NCI-H82 treated with DMSO at 0.1 percent for 48 hours (cell line): Measurements from ENCODE around the gene KRTAP5-10.
"Not testable (repeated sequence)": the region's sequence is repeated elsewhere in the genome, so short reads cannot be mapped to it uniquely, and the experiment has no call there.

Experiments
- DNase-seq: peaks from one replicate; lab custom pipeline; 2025; ENCODE audit not compliant: unreplicated experiment; lab: John Stamatoyannopoulos, UW

The KRTAP5-10 gene

DNA sequence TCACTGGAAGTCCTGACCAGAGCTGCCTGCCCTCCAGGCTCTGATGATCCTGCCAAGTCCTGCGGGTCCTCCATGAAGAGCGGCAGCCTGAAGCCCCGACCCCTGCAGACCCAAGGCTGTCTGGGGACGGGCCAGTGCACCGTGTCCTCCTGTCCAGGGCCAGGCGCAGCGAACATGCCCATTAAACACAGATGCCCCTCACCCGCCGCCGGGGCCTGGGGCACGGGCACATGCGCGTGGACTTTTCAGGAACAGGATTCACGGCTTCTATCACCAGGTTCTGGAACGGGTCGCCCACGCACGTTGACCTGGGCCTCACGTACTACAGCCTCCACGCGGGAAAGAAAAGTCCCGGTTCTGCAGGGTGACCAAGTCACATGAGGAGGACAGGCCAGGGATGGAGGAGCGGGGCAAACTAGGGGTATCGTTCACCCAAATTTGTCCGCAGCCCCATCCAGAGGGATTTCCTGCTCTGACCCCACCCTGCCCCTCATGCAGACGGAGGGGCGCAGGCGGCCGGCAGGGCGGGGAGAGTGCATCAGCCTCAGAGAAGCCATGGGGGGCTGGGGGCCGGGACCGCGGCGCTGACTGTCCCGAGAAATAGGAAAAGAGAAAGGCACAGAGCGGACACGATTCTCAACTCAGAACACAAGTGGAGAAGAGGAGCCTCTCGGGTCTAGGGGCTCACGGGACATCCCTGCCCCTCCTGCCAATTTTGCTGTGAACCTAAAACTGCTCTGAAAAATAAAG lies 5.9 kb downstream of the KRTAP5-10 start:
- DNase-seq = not testable (repeated sequence)

DNA sequence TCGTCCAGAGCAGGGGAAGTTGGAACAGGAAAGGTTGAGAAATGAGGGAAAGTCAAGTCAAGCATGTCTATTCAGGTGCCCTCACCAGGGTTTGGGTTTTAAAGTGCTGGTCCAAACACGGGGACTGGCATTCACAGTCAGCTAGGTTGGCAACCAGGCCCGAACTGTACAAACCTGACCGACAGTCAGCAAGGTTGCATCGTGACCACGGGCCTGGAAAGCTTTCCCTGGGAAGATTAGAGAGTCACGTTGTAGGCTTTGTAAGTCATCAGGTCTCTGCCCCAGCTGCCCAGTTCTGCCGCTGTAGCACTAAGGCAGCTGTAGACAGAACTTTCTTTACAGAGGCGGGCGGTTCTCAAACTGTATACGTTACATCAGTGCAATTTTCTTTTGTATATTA lies 7.4 kb downstream of the KRTAP5-10 start:
- DNase-seq = no peak

GRCh38 chr11:71574418-71574817 lies 9.1 kb downstream of the KRTAP5-10 start:
- no peak for DNase-seq

DNA sequence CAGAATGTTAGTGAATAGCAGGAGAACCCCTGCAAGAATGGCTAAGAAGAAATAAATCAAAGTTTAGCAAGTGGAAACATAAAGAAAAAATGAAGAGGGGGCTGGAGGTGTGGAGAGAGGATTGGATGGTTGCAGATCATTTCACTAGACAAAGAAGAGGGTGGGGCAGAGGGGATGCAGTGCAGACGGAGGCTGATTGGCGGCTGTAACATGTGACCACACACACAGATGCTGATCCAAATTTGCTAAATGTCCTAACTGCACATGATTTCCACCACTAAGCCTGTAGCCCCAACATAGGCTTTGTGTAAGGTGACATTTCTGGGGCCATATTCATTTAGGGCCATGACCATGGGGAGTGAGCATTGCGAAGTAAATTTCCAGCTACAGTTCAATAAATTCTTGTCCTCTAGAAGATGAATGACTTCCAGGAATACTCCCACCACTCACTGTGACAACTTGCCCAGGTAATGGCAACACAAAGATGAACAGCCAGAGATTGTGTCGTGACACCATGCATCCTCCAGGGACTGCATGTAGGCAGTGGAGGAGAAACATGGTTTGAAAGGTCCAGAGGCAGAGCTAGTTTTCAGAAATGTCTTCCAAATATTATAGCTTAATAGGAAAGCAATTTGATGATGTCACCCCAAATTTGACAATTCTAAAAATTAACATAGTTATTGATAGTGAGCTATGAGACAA lies 10.5 kb downstream of the KRTAP5-10 start:
- DNase-seq = no peak

DNA sequence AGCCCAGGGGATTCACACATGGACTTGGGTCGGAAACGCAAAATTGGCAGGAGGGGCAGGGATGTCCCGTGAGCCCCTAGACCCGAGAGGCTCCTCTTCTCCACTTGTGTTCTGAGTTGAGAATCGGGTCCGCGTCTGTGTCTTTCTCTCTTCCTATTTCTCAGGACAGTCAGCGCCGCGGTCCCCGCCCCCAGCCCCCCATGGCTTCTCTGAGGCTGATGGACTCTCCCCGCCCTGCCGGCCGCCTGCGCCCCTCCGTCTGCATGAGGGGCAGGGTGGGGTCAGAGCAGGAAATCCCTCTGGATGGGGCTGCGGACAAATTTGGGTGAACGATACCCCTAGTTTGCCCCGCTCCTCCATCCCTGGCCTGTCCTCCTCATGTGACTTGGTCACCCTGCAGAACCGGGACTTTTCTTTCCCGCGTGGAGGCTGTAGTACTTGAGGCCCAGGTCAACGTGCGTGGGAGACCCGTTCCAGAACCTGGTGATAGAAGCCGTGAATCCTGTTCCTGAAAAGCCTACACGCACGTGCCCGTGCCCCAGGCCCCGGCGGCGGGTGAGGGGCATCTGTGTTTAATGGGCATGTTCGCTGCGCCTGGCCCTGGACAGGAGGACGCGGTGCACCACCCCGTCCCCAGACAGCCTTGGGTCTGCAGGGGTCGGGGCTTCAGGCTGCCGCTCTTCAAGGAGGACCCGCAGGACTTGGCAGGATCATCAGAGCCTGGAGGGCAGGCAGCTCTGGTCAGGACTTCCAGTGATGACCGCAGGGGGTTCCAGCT lies 11.5 kb downstream of the KRTAP5-10 start:
- DNase-seq = not testable (repeated sequence)

- no peak for DNase-seq
These were observed 12.2 kb downstream of the KRTAP5-10 start for GRCh38 chr11:71577469-71578004.

- not testable (repeated sequence) for DNase-seq
These were observed 14.2 kb downstream of the KRTAP5-10 start for GRCh38 chr11:71579513-71579912.

DNA sequence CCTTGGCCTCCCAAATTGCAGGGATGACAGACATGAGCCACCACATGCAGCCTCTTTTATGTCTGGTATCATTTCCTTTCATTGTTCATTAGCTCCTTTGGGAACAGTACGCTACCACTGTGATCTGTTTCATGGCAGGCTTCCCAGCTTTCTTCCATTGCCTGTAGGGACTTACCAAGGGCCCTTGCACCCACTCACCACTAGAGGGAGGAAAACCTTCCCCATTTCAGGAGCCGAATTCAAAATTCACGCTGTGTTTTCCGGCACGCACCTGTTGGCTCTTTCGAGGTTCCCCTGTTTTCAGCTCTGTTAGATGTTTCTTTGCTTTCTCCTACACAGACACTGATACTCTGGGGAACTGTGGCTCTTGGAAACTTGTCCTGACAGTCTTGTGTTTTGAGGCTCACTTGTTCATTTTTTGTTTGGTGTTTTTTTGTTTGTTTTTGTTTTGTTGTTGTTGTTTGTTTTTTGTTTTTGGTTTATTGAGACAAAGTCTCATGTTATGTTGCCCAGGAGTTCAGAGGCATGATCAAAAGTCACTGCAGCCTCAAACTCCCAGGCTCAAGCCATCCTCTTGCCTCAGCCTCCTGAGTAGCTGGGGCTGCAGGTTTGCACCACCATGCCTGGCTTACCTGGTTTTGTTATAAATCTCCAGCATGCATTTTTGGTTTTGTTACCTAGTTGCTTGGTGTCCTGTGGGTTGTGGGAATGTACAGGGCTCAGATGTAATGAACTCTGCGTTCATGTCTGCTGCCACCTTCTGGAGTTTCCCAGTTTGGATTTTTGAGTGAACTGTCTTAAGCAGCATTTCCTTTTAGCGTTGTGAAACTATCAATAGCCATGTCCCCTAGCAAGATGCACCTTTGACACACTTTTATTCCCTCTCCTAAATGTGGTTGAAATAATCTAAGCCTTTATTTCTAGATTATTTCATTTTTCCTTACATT lies 15.0 kb downstream of the KRTAP5-10 start:
- no peak for DNase-seq

- DNase-seq = no peak
These were observed 16.5 kb downstream of the KRTAP5-10 start for GRCh38 chr11:71581826-71582225.

DNA sequence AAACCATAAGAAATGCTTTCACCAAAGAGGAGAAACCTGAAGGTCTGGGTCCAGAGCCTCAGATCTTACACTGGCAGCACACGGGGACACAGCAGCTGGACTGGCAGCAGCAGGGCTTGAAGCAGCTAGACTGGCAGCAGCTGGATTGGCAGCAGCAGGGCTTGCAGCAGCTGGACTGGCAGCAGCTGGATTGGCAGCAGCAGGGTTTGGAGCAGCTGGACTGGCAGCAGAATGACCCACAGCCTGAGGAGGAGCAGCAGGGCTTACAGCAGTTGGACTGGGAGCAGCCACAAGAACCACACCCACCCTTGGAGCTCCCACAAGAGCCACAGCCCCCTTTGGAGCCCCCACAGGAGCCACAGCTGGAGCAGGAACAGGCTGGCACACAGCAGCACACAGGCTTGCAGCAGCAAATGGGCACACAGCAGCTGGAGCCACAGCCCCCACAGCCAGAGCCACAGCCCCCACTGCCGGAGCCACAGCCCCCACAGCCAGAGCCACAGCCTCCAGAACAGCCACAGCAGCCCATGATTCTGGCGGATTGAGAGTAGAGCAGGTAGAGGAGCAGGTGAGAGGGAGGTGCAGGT lies 17.0 kb downstream of the KRTAP5-10 start, which contains the start of gene KRTAP5-11:
Gene KRTAP5-11 (minus strand): TSS at position 567 of the 587 bp plus-strand sequence. CDS start 38 bp downstream, at position 529.
- no peak for DNase-seq

GRCh38 chr11:71582969-71583368 lies 17.6 kb downstream of the KRTAP5-10 start:
- DNase-seq = not testable (repeated sequence)

GRCh38 chr11:71585673-71586072 lies 20.3 kb downstream of the KRTAP5-10 start:
- not testable (repeated sequence) for DNase-seq

- DNase-seq = not testable (repeated sequence)
These were observed 23.0 kb downstream of the KRTAP5-10 start for GRCh38 chr11:71588314-71588713.

GRCh38 chr11:71588822-71589545 lies 23.6 kb downstream of the KRTAP5-10 start:
- DNase-seq = not testable (repeated sequence)

GRCh38 chr11:71589546-71589920 lies 24.2 kb downstream of the KRTAP5-10 start:
- not testable (repeated sequence) for DNase-seq

DNA sequence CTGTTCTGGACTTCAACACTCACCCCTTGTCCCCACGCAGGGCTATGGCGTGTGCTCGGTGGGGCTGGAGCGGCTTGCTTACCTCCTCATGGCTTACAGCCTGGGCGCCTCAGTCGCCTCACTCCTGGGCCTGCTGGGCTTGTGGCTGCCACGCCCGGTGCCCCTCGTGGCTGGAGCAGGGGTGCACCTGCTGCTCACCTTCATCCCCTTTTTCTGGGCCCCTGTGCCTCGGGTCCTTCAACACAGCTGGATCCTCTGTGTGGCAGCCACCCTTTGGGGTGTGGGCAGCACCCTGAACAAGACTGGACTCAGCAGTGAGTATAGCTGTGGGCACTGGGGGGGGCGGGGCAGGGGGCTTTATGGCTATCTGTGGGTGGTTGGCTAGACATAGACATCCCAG lies 37.9 kb downstream of the KRTAP5-10 start:
- DNase-seq = not testable (repeated sequence)

DNA sequence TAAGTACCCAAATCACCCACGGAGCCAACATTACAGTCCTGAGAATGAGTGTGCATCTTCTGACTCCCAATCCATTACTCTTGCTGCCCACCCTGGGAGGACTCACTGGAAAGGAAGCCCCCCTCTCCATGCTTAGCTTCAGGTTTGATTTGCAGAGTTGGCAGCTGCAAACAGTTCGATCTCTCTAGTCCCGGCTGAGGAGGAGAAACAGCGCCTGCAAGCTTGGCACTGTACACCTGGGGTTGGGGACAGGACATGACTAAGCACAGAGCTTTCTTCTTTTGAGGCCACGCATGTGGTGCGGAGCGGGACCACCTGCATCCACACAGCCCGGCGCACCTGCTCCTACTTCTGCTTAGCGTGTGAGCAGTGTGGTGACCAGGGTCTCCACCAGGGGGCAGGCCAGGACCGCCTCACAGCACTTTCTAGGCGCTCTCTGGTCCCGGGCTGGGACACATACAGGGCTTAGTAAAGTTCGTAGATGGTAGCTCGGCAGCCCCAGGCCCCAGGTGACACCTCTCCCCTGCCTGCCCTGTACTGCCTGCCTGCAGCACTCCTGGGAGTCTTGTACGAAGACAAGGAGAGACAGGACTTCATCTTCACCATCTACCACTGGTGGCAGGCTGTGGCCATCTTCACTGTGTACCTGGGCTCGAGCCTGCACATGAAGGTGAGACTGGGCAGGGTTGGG lies 39.6 kb downstream of the KRTAP5-10 start:
- not testable (repeated sequence) for DNase-seq

GRCh38 chr11:71606853-71607519 lies 41.6 kb downstream of the KRTAP5-10 start:
- not testable (repeated sequence) for DNase-seq
